Right lobe of liver (tissue), 4 donors: ENCODE measurements around the gene PSMG4.

Experiments
- POLR2A ChIP-seq: fragments of 450-650 bp; IDR thresholded peaks from one replicate; pipeline ENCODE4 v1.6.1; 2017; ENCODE audit warnings: antibody characterized with exemption, mild to moderate bottlenecking
- TF ChIP-seq, protein P1 (sequence below), 4 donors: fragments of 200-600 bp in 3 of 4; fragments of 450-650 bp in 1 of 4; IDR thresholded peaks; one replicate each; pipeline versions ENCODE4 v1.5.1 to v1.8.0; 2016 to 2022; ENCODE audit warnings: antibody characterized with exemption in 4 of 4, mild to moderate bottlenecking in 2 of 4
- donor health status: DM: no; HTN: no; CAD: no.
- donor health status: DM: no; HTN: no; CAD: no.
- donor health status: DM: no; HTN: yes; CAD: no.

DNA sequence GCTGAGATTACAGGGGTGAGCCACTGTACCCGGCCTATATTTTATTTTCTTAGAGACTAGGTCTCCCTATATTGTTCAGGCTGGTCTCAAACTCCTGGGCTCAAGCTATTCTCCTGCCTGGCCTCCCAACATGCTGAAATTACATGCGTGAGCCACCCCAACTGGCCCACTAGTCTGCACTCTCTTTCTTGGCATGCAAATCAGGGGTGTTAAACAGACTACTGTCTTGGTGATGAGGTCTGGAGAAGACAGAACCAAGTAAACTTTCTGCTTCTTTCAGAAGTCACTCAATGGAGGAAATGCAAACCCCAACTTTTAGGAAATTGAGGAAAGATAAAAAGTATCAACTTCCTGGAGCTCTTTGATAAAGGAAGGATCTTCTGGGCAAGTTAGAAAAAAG is 23.3 kb upstream of the PSMG4 start:
- TF ChIP-seq, protein P1, sequence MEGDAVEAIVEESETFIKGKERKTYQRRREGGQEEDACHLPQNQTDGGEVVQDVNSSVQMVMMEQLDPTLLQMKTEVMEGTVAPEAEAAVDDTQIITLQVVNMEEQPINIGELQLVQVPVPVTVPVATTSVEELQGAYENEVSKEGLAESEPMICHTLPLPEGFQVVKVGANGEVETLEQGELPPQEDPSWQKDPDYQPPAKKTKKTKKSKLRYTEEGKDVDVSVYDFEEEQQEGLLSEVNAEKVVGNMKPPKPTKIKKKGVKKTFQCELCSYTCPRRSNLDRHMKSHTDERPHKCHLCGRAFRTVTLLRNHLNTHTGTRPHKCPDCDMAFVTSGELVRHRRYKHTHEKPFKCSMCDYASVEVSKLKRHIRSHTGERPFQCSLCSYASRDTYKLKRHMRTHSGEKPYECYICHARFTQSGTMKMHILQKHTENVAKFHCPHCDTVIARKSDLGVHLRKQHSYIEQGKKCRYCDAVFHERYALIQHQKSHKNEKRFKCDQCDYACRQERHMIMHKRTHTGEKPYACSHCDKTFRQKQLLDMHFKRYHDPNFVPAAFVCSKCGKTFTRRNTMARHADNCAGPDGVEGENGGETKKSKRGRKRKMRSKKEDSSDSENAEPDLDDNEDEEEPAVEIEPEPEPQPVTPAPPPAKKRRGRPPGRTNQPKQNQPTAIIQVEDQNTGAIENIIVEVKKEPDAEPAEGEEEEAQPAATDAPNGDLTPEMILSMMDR (IDR thresholded peaks at IDR 0.05): no peak
- no peak for TF ChIP-seq POLR2A
